Lung microvascular endothelial cell (primary cell): ENCODE results near the gene HLA-DPB1. TPM values are rescaled to one million over a fixed set of nuclear protein-coding genes. Genes with fewer than 3 reads are reported as not detected.
A peak's percentile ranks its signal among the peaks of the same experiment; 100 is the strongest.
"Not testable (repeated sequence)": the region's sequence is repeated elsewhere in the genome, so short reads cannot be mapped to it uniquely, and the experiment has no call there.

ENCODE experiments used
- DNase-seq, 2 donors: peaks; one replicate each; pipeline versions ENCODE4 v3.0.0 to v3.0.0-alpha.2; 2010; ENCODE audit warnings: low read depth in 2 of 2
- total RNA-seq: library from RNA; depleted of rRNA; stranded (reverse); fragments of >200 nt; gene quantifications from 2 replicates; pipeline ENCODE4 v1.2.1, GENCODE V29; 2014

HLA-DPB1 gene
- total RNA-seq, 1 donor from 2014 or later, result 7.3 TPM

GRCh38 chr6:33101121-33101737, 25.4 kb downstream of the HLA-DPB1 start:
- not testable (repeated sequence) for DNase-seq

- no peak for DNase-seq
Measured at GRCh38 chr6:33103776-33104175, 28.0 kb downstream of the HLA-DPB1 start.

GRCh38 chr6:33104887-33105286, 29.1 kb downstream of the HLA-DPB1 start:
- no peak for DNase-seq

- DNase-seq, result no peak
Measured at GRCh38 chr6:33105386-33105785, 29.6 kb downstream of the HLA-DPB1 start.

- DNase-seq, result no peak
Measured at GRCh38 chr6:33105916-33106871, 30.4 kb downstream of the HLA-DPB1 start.

GRCh38 chr6:33107641-33108040, 31.9 kb downstream of the HLA-DPB1 start:
- DNase-seq, result no peak

GRCh38 chr6:33108307-33108706, 32.5 kb downstream of the HLA-DPB1 start:
- DNase-seq, result no peak

GRCh38 chr6:33112148-33112547, 36.4 kb downstream of the HLA-DPB1 start:
- DNase-seq, result peak; percentile 64 to 66

- DNase-seq, result no peak
Measured at GRCh38 chr6:33113755-33114154, 38.0 kb downstream of the HLA-DPB1 start.

- DNase-seq, result no peak
Measured at GRCh38 chr6:33114406-33114805, 38.6 kb downstream of the HLA-DPB1 start.

- DNase-seq, result no peak
Measured at GRCh38 chr6:33116417-33116816, 40.6 kb downstream of the HLA-DPB1 start.

- no peak for DNase-seq
Measured at GRCh38 chr6:33116841-33117711, 41.3 kb downstream of the HLA-DPB1 start.

- no peak for DNase-seq
Measured at GRCh38 chr6:33117811-33118277, 42.1 kb downstream of the HLA-DPB1 start.

- DNase-seq, result peak; percentile 54 to 69
Measured at GRCh38 chr6:33118525-33119123, 42.8 kb downstream of the HLA-DPB1 start.

- no peak for DNase-seq
Measured at GRCh38 chr6:33120001-33120400, 44.2 kb downstream of the HLA-DPB1 start.

GRCh38 chr6:33123181-33123580, 47.4 kb downstream of the HLA-DPB1 start:
- no peak for DNase-seq

- DNase-seq, result peak; percentile 23 to 44
Measured at GRCh38 chr6:33123732-33124524, 48.1 kb downstream of the HLA-DPB1 start.

- no peak for DNase-seq
Measured at GRCh38 chr6:33124525-33124901, 48.7 kb downstream of the HLA-DPB1 start.

GRCh38 chr6:33124947-33125346, 49.2 kb downstream of the HLA-DPB1 start:
- DNase-seq, result no peak

GRCh38 chr6:33126101-33126714, 50.4 kb downstream of the HLA-DPB1 start:
- peak; percentile 55 to 60 for DNase-seq
